Measurements from ENCODE around the gene NPPB.

DNA sequence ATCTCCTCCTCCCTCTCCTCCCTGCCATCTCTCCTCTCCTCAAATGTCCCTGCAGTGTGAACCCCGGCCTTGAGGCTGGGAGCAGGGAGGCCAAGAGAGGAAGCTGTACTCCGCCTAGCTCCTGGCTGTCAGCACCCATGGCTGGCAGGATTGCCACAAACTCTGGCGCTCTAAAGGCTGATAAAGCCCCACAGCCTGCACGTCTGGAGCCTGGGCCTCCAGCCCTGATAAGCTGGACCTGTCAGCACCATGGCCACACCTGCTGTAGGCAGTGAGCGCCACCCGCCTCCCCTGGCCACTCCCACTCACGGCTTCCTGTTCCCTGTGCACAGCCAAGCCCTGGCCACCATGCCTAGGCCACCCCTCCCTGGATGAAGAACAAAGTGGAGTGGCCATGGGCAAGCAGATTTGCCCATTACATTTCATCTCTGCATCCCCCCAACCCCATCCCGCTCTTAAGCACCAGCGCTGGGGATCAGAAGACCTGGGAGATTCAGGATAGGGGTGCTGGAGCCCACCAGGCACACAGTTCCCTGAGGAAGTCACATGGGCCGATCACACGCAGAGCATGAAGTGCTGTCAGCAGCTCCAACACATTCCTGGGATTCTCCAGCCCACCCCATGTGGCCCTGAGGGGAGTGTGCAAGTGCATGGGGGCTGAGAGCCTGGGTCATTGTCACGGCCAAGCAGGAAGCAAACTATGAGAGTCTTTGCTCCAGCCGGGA lies 24.2 kb upstream of the NPPB start:
- TF ChIP-seq, protein P1, sequence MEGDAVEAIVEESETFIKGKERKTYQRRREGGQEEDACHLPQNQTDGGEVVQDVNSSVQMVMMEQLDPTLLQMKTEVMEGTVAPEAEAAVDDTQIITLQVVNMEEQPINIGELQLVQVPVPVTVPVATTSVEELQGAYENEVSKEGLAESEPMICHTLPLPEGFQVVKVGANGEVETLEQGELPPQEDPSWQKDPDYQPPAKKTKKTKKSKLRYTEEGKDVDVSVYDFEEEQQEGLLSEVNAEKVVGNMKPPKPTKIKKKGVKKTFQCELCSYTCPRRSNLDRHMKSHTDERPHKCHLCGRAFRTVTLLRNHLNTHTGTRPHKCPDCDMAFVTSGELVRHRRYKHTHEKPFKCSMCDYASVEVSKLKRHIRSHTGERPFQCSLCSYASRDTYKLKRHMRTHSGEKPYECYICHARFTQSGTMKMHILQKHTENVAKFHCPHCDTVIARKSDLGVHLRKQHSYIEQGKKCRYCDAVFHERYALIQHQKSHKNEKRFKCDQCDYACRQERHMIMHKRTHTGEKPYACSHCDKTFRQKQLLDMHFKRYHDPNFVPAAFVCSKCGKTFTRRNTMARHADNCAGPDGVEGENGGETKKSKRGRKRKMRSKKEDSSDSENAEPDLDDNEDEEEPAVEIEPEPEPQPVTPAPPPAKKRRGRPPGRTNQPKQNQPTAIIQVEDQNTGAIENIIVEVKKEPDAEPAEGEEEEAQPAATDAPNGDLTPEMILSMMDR (IDR thresholded peaks at IDR 0.05; ENCODE audit: poor library complexity): no peak
- TF ChIP-seq EZH2 (IDR thresholded peaks at IDR 0.05; ENCODE audit: borderline replicate concordance): no peak

Data from hepatocyte (in vitro differentiated cells).